Activated T-cell treated with anti-CD3 and anti-CD28 coated beads, Interleukin-2, amount 50 U/mL, for 72 hours (primary cell): Measurements from ENCODE around the gene ADK. TPM values are rescaled to one million over a fixed set of nuclear protein-coding genes. Genes with fewer than 3 reads are reported as not detected.
A peak's percentile ranks its signal among the peaks of the same experiment; 100 is the strongest.

Experiments used
- ATAC-seq, 2 donors: fragments of 150-1000 bp; cut with Tn5 transposase; replicated peaks in 1 of 2; 2 replicates each; pipeline ENCODE4 v1.10.0; 2021; ENCODE audit warnings: moderate library complexity in 2 of 2, mild to moderate bottlenecking in 1 of 2
- DNase-seq, 2 donors: peaks; one replicate each; pipeline ENCODE4 v3.0.0; 2021 to 2022; ENCODE audit warnings: mixed read lengths in 1 of 2
- H3K27ac Mint-ChIP-seq: one replicate; pipeline ENCODE4 v1.8.0; 2022; ENCODE audit warnings: mild to moderate bottlenecking, moderate library complexity, mixed read lengths
- H3K27me3 Mint-ChIP-seq: one replicate; pipeline ENCODE4 v1.8.0; 2022; ENCODE audit warnings: low read depth, mixed read lengths
- H3K36me3 Mint-ChIP-seq, 2 donors: one replicate each; pipeline ENCODE4 v1.8.0; 2022; ENCODE audit warnings: mixed read lengths in 2 of 2, mild to moderate bottlenecking in 1 of 2; ENCODE audit not compliant: insufficient read depth in 2 of 2
- H3K4me1 Mint-ChIP-seq: one replicate; pipeline ENCODE4 v1.8.0; 2022; ENCODE audit warnings: low read depth, mixed read lengths
- H3K4me3 Mint-ChIP-seq, 2 donors: one replicate each; pipeline ENCODE4 v1.8.0; 2022; ENCODE audit warnings: mild to moderate bottlenecking in 2 of 2, mixed read lengths in 2 of 2, moderate library complexity in 2 of 2
- H3K9me3 Mint-ChIP-seq, 2 donors: one replicate each; pipeline ENCODE4 v1.8.0; 2022; ENCODE audit warnings: mixed read lengths in 2 of 2
- total RNA-seq, 2 donors: library from RNA; stranded (reverse); gene quantifications; one replicate each; pipeline ENCODE4 v1.2.3, GENCODE V29; 2022

ADK gene
- total RNA-seq, 2 donors from 2014 or later, result 56.2 to 60.0 TPM

GRCh38 chr10:74238031-74238431, 87.0 kb downstream of the ADK start:
- peaks cover 0 to 2% of the 10 kb centered on the region in 2 donors for H3K36me3 Mint-ChIP-seq
- H3K27ac Mint-ChIP-seq, result no peak overlapping the region
- no peak for DNase-seq
- H3K9me3 Mint-ChIP-seq, result no peaks in the 10 kb centered on the region
- H3K4me1 Mint-ChIP-seq, result no peaks in the 10 kb centered on the region
- no peaks in the 10 kb centered on the region for H3K27me3 Mint-ChIP-seq
- no peak overlapping the region for H3K4me3 Mint-ChIP-seq
- ATAC-seq, result no peak

- Mint-ChIP-seq H3K9me3 (no peaks in the 10 kb centered on the region), H3K4me1 (no peaks in the 10 kb centered on the region), H3K27ac (no peak overlapping the region), H3K27me3 (no peaks in the 10 kb centered on the region), H3K4me3 (no peak overlapping the region), H3K36me3 (peaks cover 0 to 5% of the 10 kb centered on the region in 2 donors)
- DNase-seq, result no peak
- no peak for ATAC-seq
Observed at GRCh38 chr10:74238516-74238915, 87.5 kb downstream of the ADK start.

- peaks cover 0 to 5% of the 10 kb centered on the region in 2 donors for H3K36me3 Mint-ChIP-seq
- no peak overlapping the region for H3K27ac Mint-ChIP-seq
- no peaks in the 10 kb centered on the region for H3K27me3 Mint-ChIP-seq
Observed at GRCh38 chr10:74243067-74243466, 92.0 kb downstream of the ADK start.

GRCh38 chr10:74244097-74244685, 93.2 kb downstream of the ADK start:
- Mint-ChIP-seq H3K4me3 (no peak overlapping the region), H3K36me3 (peaks cover 0 to 5% of the 10 kb centered on the region in 2 donors), H3K4me1 (no peaks in the 10 kb centered on the region), H3K27ac (no peak overlapping the region), H3K9me3 (no peaks in the 10 kb centered on the region), H3K27me3 (no peaks in the 10 kb centered on the region)
- peak in 1 of 2 donors; percentile 27 for DNase-seq
- ATAC-seq, result no peak

More at GRCh38 chr10:74243067-74243466, 92.0 kb downstream of the ADK start:
- ATAC-seq (no peak), DNase-seq (no peak)
- H3K4me1 Mint-ChIP-seq, result no peaks in the 10 kb centered on the region
- H3K9me3 Mint-ChIP-seq, result no peaks in the 10 kb centered on the region
- H3K4me3 Mint-ChIP-seq, result no peak overlapping the region

GRCh38 chr10:74244807-74245206, 93.8 kb downstream of the ADK start:
- peaks cover 0 to 5% of the 10 kb centered on the region in 2 donors for H3K36me3 Mint-ChIP-seq
- DNase-seq (no peak), ATAC-seq (no peak)
- H3K4me1 Mint-ChIP-seq, result no peaks in the 10 kb centered on the region
- no peaks in the 10 kb centered on the region for H3K9me3 Mint-ChIP-seq
- H3K27me3 Mint-ChIP-seq, result no peaks in the 10 kb centered on the region
- H3K4me3 Mint-ChIP-seq, result no peak overlapping the region
- no peak overlapping the region for H3K27ac Mint-ChIP-seq

GRCh38 chr10:74246495-74246894, 95.5 kb downstream of the ADK start:
- Mint-ChIP-seq H3K27me3 (no peaks in the 10 kb centered on the region), H3K36me3 (peaks cover 0 to 5% of the 10 kb centered on the region in 2 donors), H3K4me1 (no peaks in the 10 kb centered on the region), H3K9me3 (no peaks in the 10 kb centered on the region), H3K27ac (no peak overlapping the region), H3K4me3 (no peak overlapping the region)
- DNase-seq (no peak), ATAC-seq (no peak)

GRCh38 chr10:74249865-74250264, 98.8 kb downstream of the ADK start:
- no peak for DNase-seq
- H3K27me3 Mint-ChIP-seq, result no peaks in the 10 kb centered on the region
- H3K4me1 Mint-ChIP-seq, result no peaks in the 10 kb centered on the region
- no peak for ATAC-seq
- no peak overlapping the region for H3K4me3 Mint-ChIP-seq
- H3K36me3 Mint-ChIP-seq, result no peaks in the 10 kb centered on the region
- H3K27ac Mint-ChIP-seq, result peak overlapping the region; percentile 19
- H3K9me3 Mint-ChIP-seq, result no peaks in the 10 kb centered on the region

GRCh38 chr10:74255214-74255613, 104.2 kb downstream of the ADK start:
- no peak for ATAC-seq
- no peak for DNase-seq
- H3K27ac Mint-ChIP-seq, result no peak overlapping the region
- H3K4me1 Mint-ChIP-seq, result peaks cover 8% of the 10 kb centered on the region
- no peak overlapping the region for H3K4me3 Mint-ChIP-seq
- peaks cover 0 to 2% of the 10 kb centered on the region in 2 donors for H3K36me3 Mint-ChIP-seq
- no peaks in the 10 kb centered on the region for H3K27me3 Mint-ChIP-seq
- no peaks in the 10 kb centered on the region for H3K9me3 Mint-ChIP-seq

- Mint-ChIP-seq H3K36me3 (peaks cover 0 to 4% of the 10 kb centered on the region in 2 donors), H3K27ac (no peak overlapping the region), H3K4me3 (no peak overlapping the region), H3K4me1 (peaks cover 9% of the 10 kb centered on the region), H3K9me3 (no peaks in the 10 kb centered on the region), H3K27me3 (no peaks in the 10 kb centered on the region)
- DNase-seq (no peak), ATAC-seq (no peak)
Observed at GRCh38 chr10:74255888-74256357, 104.9 kb downstream of the ADK start.

- H3K27ac Mint-ChIP-seq, result peak overlapping the region; percentile 32
Observed at GRCh38 chr10:74262856-74263255, 111.8 kb downstream of the ADK start.

GRCh38 chr10:74263996-74264395, 113.0 kb downstream of the ADK start:
- Mint-ChIP-seq H3K4me1 (peaks cover 33% of the 10 kb centered on the region), H3K36me3 (peaks cover 0 to 5% of the 10 kb centered on the region in 2 donors), H3K4me3 (no peak overlapping the region), H3K27me3 (no peaks in the 10 kb centered on the region), H3K9me3 (no peaks in the 10 kb centered on the region), H3K27ac (no peak overlapping the region)
- ATAC-seq (no peak), DNase-seq (no peak)

More at GRCh38 chr10:74262856-74263255, 111.8 kb downstream of the ADK start:
- peaks cover 33% of the 10 kb centered on the region for H3K4me1 Mint-ChIP-seq
- H3K9me3 Mint-ChIP-seq, result no peaks in the 10 kb centered on the region
- H3K36me3 Mint-ChIP-seq, result peaks cover 0 to 5% of the 10 kb centered on the region in 2 donors
- no peaks in the 10 kb centered on the region for H3K27me3 Mint-ChIP-seq
- no peak overlapping the region for H3K4me3 Mint-ChIP-seq
- ATAC-seq (no peak), DNase-seq (no peak)

GRCh38 chr10:74272288-74272687, 121.3 kb downstream of the ADK start:
- H3K27me3 Mint-ChIP-seq, result no peaks in the 10 kb centered on the region
- no peaks in the 10 kb centered on the region for H3K4me1 Mint-ChIP-seq
- H3K36me3 Mint-ChIP-seq, result no peaks in the 10 kb centered on the region
- no peaks in the 10 kb centered on the region for H3K9me3 Mint-ChIP-seq
- DNase-seq (no peak), ATAC-seq (no peak)
- H3K27ac Mint-ChIP-seq, result no peak overlapping the region
- H3K4me3 Mint-ChIP-seq, result no peak overlapping the region

- Mint-ChIP-seq H3K36me3 (peaks cover 4% of the 10 kb centered on the region in 2 donors), H3K27me3 (no peaks in the 10 kb centered on the region), H3K4me3 (no peak overlapping the region), H3K27ac (no peak overlapping the region), H3K4me1 (peaks cover 5% of the 10 kb centered on the region), H3K9me3 (no peaks in the 10 kb centered on the region)
- ATAC-seq (no peak), DNase-seq (no peak)
Observed at GRCh38 chr10:74275755-74276290, 124.8 kb downstream of the ADK start.

- H3K36me3 Mint-ChIP-seq, result peaks cover 4% of the 10 kb centered on the region in 2 donors
- no peaks in the 10 kb centered on the region for H3K9me3 Mint-ChIP-seq
- no peak for DNase-seq
- no peak for ATAC-seq
- no peaks in the 10 kb centered on the region for H3K27me3 Mint-ChIP-seq
- peaks cover 10% of the 10 kb centered on the region for H3K4me1 Mint-ChIP-seq
- H3K27ac Mint-ChIP-seq, result no peak overlapping the region
- H3K4me3 Mint-ChIP-seq, result no peak overlapping the region
Observed at GRCh38 chr10:74276416-74276815, 125.4 kb downstream of the ADK start.
